SU-DHL-6 (cell line): ENCODE measurements around the gene MYBPHL.

Experiments used
- H2AFZ ChIP-seq: fragments of 200-600 bp; sonication (generic); 2 replicates; pipeline ENCODE4 v1.6.1; 2014; ENCODE audit warnings: low read depth, mild to moderate bottlenecking, moderate library complexity, mixed read lengths, antibody characterized with exemption, low read length; ENCODE audit not compliant: severe bottlenecking
- H3F3A ChIP-seq: fragments of 200-600 bp; shearing (Covaris generic); 2 replicates; pipeline ENCODE4 v1.6.0; 2016; ENCODE audit warnings: antibody characterized with exemption, mild to moderate bottlenecking; ENCODE audit not compliant: insufficient read depth
- H3K27ac ChIP-seq: fragments of 200-600 bp; sonication (generic); 2 replicates; pipeline ENCODE4 v1.5.1; 2016; ENCODE audit warnings: low read depth, mild to moderate bottlenecking, low read length, moderate library complexity, mixed read lengths
- H3K27me3 ChIP-seq: fragments of 200-600 bp; sonication (generic), shearing (Covaris generic); 2 replicates; pipeline ENCODE4 v1.6.0; 2014; ENCODE audit warnings: mild to moderate bottlenecking, low read length
- H3K36me3 ChIP-seq: fragments of 200-600 bp; sonication (generic); 2 replicates; pipeline ENCODE4 v1.6.1; 2014; ENCODE audit warnings: mild to moderate bottlenecking, low read length, mixed read lengths
- H3K4me2 ChIP-seq: fragments of 300-600, 200-600 bp; shearing (Covaris generic), sonication (generic); 2 replicates; pipeline ENCODE4 v1.6.0; 2014; ENCODE audit warnings: low read length, low read depth, mild to moderate bottlenecking; ENCODE audit not compliant: poor library complexity, severe bottlenecking
- H3K4me3 ChIP-seq: fragments of 200-600 bp; sonication (generic); 2 replicates; pipeline ENCODE4 v1.5.1; 2014; ENCODE audit warnings: antibody characterized with exemption, low read length, mild to moderate bottlenecking, mixed read lengths; ENCODE audit not compliant: insufficient read depth, poor library complexity, severe bottlenecking
- H3K79me2 ChIP-seq: fragments of 200-600 bp; sonication (generic); 2 replicates; pipeline ENCODE4 v1.6.1; 2014; ENCODE audit warnings: mild to moderate bottlenecking, low read length, moderate library complexity; ENCODE audit not compliant: insufficient read depth
- H3K9ac ChIP-seq: fragments of 200-600 bp; sonication (generic); 2 replicates; pipeline ENCODE4 v1.7.0; 2014; ENCODE audit warnings: mild to moderate bottlenecking, low read length
- H3K9me2 ChIP-seq: fragments of 200-600 bp; sonication (generic); replicated peaks from 2 replicates; pipeline ENCODE4 v1.6.1; 2014; ENCODE audit warnings: low read length; ENCODE audit not compliant: insufficient read depth
- H3K9me3 ChIP-seq: fragments of 200-600 bp; sonication (generic); 2 replicates; pipeline ENCODE4 v1.6.1; 2014; ENCODE audit warnings: low read length, mixed read lengths; ENCODE audit not compliant: insufficient read depth
- H4K20me1 ChIP-seq: fragments of 200-600 bp; sonication (generic); 2 replicates; pipeline ENCODE4 v1.6.1; 2014; ENCODE audit warnings: low read depth, mild to moderate bottlenecking, antibody characterized with exemption, low read length, moderate library complexity, mixed read lengths
- CTCF ChIP-seq: fragments of 200-600 bp; sonication (generic); IDR thresholded peaks from one replicate; pipeline ENCODE4 v1.5.1; 2017; ENCODE audit warnings: antibody characterized with exemption, mild to moderate bottlenecking, low read length, moderate library complexity; ENCODE audit not compliant: insufficient read depth, poor library complexity, severe bottlenecking
- EZH2phosphoT487 ChIP-seq: fragments of 200-600 bp; sonication (generic), shearing (Covaris generic); conservative IDR thresholded peaks from 2 replicates; pipeline ENCODE4 v1.6.1; 2018; ENCODE audit warnings: mild to moderate bottlenecking, antibody characterized with exemption, low read length, moderate library complexity, mixed read lengths

Gene MYBPHL

GRCh38 chr1:109322974-109323373, 16.2 kb upstream of the MYBPHL start:
- Histone ChIP-seq H3K9me3 (no peaks in the 10 kb centered on the region), H3K4me2 (no peak overlapping the region), H3K36me3 (no peaks in the 10 kb centered on the region), H3K27ac (no peak overlapping the region), H3F3A (no peaks in the 10 kb centered on the region), H3K9ac (no peak overlapping the region), H2AFZ (no peak overlapping the region), H3K79me2 (no peaks in the 10 kb centered on the region), H3K27me3 (no peaks in the 10 kb centered on the region), H3K4me3 (no peak overlapping the region), H4K20me1 (no peaks in the 10 kb centered on the region), H3K9me2 (no peaks in the 10 kb centered on the region)
- TF ChIP-seq EZH2phosphoT487 (no peak), CTCF (no peak)

- Histone ChIP-seq H3K4me2 (no peak overlapping the region), H3K27ac (no peak overlapping the region), H3K79me2 (no peaks in the 10 kb centered on the region), H3K9me3 (no peaks in the 10 kb centered on the region), H4K20me1 (no peaks in the 10 kb centered on the region), H3K27me3 (no peaks in the 10 kb centered on the region), H3F3A (no peaks in the 10 kb centered on the region), H3K9ac (no peak overlapping the region), H2AFZ (no peak overlapping the region), H3K36me3 (no peaks in the 10 kb centered on the region), H3K9me2 (no peaks in the 10 kb centered on the region), H3K4me3 (no peak overlapping the region)
- no peak for TF ChIP-seq CTCF
- no peak for TF ChIP-seq EZH2phosphoT487
Measured at GRCh38 chr1:109319114-109319513, 12.3 kb upstream of the MYBPHL start.

- H3K9me2 ChIP-seq: no peaks in the 10 kb centered on the region
- H3K27me3 ChIP-seq: no peaks in the 10 kb centered on the region
- H3K4me2 ChIP-seq: no peak overlapping the region
- no peak for TF ChIP-seq EZH2phosphoT487
- TF ChIP-seq CTCF: no peak
- no peaks in the 10 kb centered on the region for H3K9me3 ChIP-seq
- no peaks in the 10 kb centered on the region for H3K79me2 ChIP-seq
- H3K4me3 ChIP-seq: no peak overlapping the region
- no peaks in the 10 kb centered on the region for H4K20me1 ChIP-seq
- no peaks in the 10 kb centered on the region for H3F3A ChIP-seq
- no peaks in the 10 kb centered on the region for H3K36me3 ChIP-seq
- no peak overlapping the region for H3K27ac ChIP-seq
- H3K9ac ChIP-seq: no peak overlapping the region
- H2AFZ ChIP-seq: no peak overlapping the region
Measured at GRCh38 chr1:109316506-109316905, 9.7 kb upstream of the MYBPHL start.

- no peaks in the 10 kb centered on the region for H3K36me3 ChIP-seq
- no peak overlapping the region for H2AFZ ChIP-seq
- H3K79me2 ChIP-seq: no peaks in the 10 kb centered on the region
- no peaks in the 10 kb centered on the region for H4K20me1 ChIP-seq
- no peaks in the 10 kb centered on the region for H3F3A ChIP-seq
- no peak overlapping the region for H3K4me2 ChIP-seq
- no peak overlapping the region for H3K27ac ChIP-seq
- no peak overlapping the region for H3K4me3 ChIP-seq
- H3K9ac ChIP-seq: no peak overlapping the region
- no peaks in the 10 kb centered on the region for H3K9me3 ChIP-seq
- TF ChIP-seq EZH2phosphoT487: no peak
- no peaks in the 10 kb centered on the region for H3K27me3 ChIP-seq
- no peaks in the 10 kb centered on the region for H3K9me2 ChIP-seq
Measured at GRCh38 chr1:109315288-109315687, 8.5 kb upstream of the MYBPHL start.
